ENCODE data around the gene SORCS1. TPM values are rescaled to one million over a fixed set of nuclear protein-coding genes. Genes with fewer than 3 reads are reported as not detected.

SORCS1 gene
- total and polyA plus RNA-seq, 2 of the 8 experiments (the other 6 are each of a cell fraction or from before 2014, with no cell fraction given) = 4.1 to 4.6 TPM

- TF ChIP-seq SIN3A (conservative IDR thresholded peaks at IDR 0.05 in 1 of 2, IDR thresholded peaks at IDR 0.05 in 1 of 2; ENCODE audit: low read depth in 1 of 2, low read length in 2 of 2) (peak; percentile 53 to 66; a peak in 1 of 4 replicates), RXRA (IDR thresholded peaks at IDR 0.05; ENCODE audit: insufficient read depth, low read depth, low read length) (no peak), TEAD4 (IDR thresholded peaks at IDR 0.05; ENCODE audit: low read depth, low read length) (peak; percentile 89), CEBPB (IDR thresholded peaks at IDR 0.05; ENCODE audit: low read depth, low read length) (no peak), KDM5A (IDR thresholded peaks at IDR 0.05; ENCODE audit: low read length) (no peak), USF2 (IDR thresholded peaks at IDR 0.05; ENCODE audit: low read length) (no peak), RAD21 (IDR thresholded peaks at IDR 0.05 in 1 of 2, conservative IDR thresholded peaks at IDR 0.05 in 1 of 2; ENCODE audit: low read depth in 2 of 2, low read length in 2 of 2) (peak; percentile 57 to 64), KDM1A (IDR thresholded peaks at IDR 0.05; ENCODE audit: borderline replicate concordance, low read length) (no peak)
Observed at GRCh38 chr10:107144490-107144889, 20.0 kb downstream of the SORCS1 start (continued).
